ENCODE data around the gene TUBB3.
"Not testable (repeated sequence)": the region's sequence is repeated elsewhere in the genome, so short reads cannot be mapped to it uniquely, and the experiment has no call there.

TUBB3 gene

GRCh38 chr16:89946515-89946914 lies 23.4 kb downstream of the TUBB3 start:
- DNase-seq = no peak

DNA sequence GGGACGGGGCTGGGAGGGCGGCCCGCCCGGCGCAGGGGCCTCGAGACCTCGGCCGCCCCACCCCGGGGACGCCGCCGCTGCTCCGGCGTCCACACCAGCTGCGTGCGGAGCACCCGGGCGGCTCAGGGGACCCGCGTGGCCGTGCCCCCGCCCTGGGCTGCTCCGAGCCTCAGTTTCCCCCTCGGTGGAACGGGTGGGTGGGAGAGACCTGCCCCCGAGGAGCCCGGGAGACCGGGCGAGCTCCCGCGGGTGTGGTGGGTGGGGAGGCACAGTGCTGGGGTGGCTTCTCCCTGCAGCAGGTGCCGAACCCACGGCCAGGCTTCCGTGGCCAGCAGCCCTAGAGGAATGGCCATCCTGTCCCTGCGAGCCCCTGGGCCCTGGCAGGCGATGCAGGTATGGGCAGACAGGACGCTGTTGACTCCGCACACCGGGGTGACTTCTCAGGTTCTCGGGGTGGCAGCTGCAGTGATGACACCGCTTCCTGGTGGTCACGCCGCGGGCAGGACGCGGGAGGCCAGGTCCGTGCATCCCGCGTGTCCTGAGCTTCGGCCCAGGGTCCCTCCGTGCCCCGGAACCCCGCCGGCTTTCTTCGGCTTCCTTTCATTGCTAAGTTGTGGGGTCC lies 26.1 kb downstream of the TUBB3 start:
- DNase-seq = no peak

DNA sequence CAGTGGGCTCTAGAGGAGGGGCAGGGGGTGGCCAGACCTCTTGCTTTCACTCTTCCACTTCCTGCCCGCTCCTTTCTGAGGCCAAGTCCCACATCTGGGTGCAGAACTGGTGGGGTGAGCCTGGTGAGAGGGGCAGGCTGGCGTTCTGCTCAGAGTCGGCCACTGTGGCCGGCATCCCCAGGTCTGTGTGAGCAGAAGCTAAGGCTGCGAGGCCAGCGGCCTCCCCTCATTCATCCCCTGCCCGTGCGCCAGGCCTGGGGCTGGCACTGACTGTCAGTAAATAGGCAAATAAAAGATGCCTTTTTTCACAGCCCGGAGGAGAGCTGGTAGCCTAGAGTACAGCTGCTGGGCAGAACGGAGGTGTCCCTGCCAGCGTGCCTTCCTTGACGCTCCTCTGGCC lies 26.6 kb downstream of the TUBB3 start:
- DNase-seq = no peak

- no peak for DNase-seq
Observed at GRCh38 chr16:89951509-89951908, 28.4 kb downstream of the TUBB3 start.

- DNase-seq = no peak
Observed at GRCh38 chr16:89952049-89952448, 28.9 kb downstream of the TUBB3 start.

- no peak for DNase-seq
Observed at GRCh38 chr16:89952551-89952950, 29.4 kb downstream of the TUBB3 start.

GRCh38 chr16:89953671-89954406 lies 30.7 kb downstream of the TUBB3 start:
- no peak for DNase-seq

GRCh38 chr16:89954462-89954861 lies 31.3 kb downstream of the TUBB3 start:
- no peak for DNase-seq

DNA sequence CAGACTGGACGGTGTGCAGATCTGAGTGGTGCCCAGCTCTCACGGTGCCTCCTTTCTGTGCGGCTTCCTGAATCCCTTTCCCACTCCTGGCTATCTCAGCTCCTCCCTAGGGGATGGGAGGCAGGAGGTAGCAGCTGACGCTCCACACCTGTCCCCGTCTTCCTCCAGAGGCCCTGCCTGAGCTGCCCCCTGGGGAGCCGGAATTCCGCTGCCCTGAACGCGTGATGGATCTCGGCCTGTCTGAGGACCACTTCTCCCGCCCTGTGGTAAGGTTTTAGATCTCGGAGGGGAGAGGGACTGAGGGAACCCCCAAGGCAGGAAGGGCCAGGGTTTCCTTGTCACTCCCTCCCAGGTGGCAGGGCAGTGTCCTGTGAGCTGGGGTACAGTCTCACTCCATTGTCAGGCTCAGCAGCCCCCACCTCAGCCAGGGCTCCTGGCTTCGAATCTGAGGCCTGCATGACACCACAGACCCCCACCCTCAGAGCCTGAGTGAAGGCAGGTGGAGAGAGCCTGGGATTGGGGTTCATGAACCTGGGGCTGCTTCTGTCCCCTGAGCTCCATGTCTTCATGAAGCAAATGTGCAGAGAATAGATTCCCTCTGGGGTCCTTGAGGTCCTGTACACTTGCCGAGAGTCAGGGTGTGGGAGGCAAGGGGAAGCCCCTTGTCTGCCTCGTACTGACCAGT lies 32.0 kb downstream of the TUBB3 start:
- no peak for DNase-seq

GRCh38 chr16:89956505-89957215 lies 33.5 kb downstream of the TUBB3 start:
- DNase-seq = no peak

DNA sequence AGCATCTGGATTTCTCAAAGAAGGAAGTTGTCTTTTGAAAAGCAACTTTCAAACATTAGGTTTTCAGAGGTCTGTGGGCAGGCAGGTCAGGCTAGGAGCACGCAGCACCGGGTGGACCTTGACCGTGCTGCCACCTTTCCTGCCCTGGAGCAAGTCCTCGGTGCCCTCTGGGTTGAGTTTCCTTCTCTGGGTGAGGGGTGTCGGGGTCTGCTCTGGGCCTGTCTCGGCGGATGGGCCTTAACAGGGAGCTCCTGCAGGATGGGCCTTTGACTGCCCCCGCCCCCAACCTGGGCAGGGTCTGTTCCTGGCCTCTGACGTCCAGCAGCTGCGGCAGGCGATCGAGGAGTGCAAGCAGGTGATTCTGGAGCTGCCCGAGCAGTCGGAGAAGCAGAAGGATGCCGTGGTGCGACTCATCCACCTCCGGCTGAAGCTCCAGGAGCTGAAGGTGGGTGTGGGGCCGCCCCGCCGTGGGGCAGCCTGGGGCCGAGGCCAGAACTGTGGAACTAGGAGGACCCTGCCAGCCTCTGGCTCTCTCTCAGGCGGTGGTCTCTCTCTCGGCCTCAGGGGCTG lies 34.2 kb downstream of the TUBB3 start:
- no peak for DNase-seq

DNA sequence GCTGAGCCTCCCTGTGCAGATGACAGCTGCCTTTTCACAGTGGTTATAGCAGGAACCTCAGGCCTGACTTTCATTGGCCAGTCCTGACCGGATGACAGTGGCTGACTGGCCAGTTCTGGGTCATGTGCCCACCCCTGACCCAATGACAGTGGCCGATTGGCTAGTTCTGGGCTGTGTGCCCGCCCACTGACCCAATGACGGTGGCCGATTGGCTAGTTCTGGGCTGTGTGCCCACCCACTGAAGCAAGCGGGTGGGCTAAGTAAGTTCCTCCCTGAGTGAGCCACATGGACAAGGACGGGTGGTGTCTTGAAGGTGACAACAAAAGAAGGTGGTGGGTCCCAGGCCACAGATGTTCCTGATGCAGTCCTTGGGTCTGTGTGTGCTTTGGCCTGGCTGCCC lies 34.9 kb downstream of the TUBB3 start:
- no peak for DNase-seq

- DNase-seq = no peak
Observed at GRCh38 chr16:89958596-89958995, 35.5 kb downstream of the TUBB3 start.

DNA sequence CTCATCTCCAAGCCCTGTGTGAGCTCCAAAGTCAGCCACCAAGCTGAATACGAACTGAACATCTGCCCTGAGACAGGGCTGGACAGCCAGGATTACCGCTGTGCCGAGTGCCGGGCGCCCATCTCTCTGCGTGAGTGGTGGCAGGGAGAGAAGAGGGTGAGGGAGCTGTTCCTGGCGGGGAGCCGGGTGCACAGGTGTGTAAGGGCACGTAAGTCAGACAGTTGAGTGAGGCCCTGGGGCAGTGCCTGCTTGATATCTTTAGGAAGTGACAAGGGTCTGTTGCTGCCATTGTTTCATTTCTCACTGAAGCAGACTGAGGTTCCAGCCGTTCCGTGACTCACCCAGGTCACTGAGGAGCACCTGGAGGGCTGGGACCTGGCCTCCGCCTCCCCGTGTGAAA lies 37.8 kb downstream of the TUBB3 start:
- no peak for DNase-seq

DNA sequence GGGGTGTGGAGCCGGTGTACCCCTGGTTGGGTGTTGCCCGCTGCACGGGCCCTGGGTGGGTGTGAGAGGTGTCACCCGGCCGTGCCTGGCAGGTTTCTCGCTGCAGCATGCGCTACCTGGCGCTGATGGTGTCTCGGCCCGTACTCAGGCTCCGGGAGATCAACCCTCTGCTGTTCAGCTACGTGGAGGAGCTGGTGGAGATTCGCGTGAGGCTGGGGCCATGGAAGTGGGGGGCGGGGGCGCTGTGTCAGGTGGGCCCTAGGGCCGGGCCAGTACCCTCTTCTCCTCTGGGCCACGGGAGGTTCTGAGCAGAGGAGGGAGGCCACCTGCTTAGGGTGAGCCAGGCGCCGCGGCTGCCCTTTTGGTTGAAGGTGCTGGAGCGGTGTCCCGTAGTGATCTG lies 38.8 kb downstream of the TUBB3 start:
- DNase-seq = no peak

GRCh38 chr16:89962754-89963498 lies 39.8 kb downstream of the TUBB3 start:
- no peak for DNase-seq

DNA sequence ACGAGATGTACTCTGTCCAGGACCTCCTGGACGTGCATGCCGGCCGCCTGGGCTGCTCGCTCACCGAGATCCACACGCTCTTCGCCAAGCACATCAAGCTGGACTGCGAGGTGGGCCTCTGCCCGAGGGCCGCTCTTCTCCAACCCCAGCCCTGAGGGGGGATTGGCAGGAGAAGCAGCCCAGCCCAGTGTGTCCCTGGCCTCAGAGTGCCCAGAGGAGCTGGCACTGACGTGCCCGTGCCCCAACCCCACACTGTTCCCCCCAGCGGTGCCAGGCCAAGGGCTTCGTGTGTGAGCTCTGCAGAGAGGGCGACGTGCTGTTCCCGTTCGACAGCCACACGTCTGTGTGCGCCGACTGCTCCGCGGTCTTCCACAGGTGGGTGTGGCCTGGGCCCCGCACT lies 41.1 kb downstream of the TUBB3 start:
- no peak for DNase-seq

DNA sequence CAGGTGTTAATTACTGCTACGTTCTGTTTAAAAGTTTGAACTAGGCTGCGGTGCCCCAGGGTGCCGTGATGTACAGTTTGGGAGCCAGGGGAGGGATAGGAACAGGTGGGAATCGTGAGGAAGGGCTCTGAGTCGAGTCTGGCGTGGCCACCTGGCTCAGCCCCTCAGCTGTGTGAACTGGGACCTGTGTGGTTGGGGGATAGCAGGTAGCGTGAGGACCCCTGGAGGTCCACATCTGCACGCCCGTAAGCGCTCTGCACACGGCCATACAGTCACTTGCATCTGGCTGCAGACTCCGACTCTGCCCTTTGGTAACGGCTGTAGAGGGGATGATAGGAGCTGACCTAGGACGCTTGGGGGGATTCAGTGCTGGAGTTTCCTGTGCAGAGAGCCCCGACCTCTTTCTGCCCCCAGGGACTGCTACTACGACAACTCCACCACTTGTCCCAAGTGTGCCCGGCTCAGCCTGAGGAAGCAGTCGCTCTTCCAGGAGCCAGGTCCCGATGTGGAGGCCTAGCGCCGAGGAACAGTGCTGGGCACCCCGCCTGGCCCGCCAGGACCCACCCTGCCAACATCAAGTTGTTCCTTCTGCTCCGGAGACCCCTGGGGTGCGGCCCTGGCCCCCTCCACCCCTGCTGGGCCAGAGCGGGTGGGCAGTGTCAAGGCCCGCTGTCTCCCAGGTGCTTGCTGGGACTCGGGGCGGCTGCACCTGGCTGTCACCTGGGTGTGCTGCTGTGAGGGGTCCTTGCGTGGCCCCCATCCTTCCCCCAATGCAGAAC lies 42.5 kb downstream of the TUBB3 start:
- no peak for DNase-seq

GRCh38 chr16:89966756-89967155 lies 43.6 kb downstream of the TUBB3 start:
- DNase-seq = no peak

DNA sequence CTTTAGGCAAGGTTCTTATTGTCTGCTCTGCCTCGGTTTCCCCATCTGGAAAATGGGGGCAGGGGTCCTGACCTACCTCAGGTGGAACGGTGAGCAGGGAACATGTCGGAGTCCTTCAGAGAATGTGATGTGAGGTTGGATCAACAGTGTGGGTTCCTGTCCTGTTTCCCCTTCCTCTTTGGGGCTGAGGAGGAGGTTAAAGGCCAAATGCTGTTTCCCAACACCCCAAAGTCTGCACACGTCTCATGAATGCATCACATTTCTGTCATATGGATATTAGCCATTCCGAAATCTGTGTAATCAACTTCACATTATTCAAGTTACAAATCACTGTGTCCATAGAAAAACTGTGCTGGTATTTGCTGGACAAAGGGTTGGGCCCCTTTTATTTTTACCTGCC lies 44.3 kb downstream of the TUBB3 start:
- DNase-seq = not testable (repeated sequence)

DNA sequence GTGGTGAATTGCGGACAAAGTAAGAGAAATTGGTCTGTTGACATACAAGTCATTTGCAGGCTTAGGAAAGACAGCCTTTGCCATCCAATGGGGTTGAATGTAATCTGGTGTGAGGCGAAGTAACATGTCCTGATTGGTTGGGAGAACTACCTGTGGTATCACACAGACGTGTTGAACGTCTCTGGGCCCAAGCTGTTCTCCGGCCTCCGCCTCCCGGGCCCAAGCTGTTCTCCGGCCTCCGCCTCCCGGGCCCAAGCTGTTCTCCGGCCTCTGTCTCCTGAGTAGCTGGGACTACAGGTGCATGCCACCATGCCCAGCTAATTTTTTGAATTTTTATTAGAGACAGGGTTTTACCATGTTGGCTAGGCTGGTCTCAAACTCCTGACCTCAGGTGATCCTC lies 44.9 kb downstream of the TUBB3 start:
- not testable (repeated sequence) for DNase-seq
